ENCODE results near the gene DUSP1.

DNA sequence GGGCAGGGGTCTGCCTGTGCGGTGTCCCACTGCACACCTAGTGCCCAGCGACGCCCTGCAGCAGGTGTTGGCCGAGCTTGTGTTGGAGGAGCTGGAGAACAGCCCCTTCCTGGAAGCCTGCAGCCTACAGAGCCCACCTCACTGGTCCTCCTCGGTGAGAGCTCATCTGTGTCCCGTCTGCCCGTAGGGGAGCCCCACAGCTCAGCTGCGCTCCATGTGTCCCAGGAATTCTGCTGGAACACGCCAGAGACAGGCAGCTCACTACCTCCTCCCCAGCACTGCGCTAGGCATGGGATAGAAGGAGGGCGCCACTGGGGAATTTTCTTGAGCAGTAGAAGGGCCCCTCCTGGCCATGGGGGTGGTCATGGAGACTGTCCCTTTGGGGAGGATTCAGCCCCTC lies 44.0 kb downstream of the DUSP1 start:
- no peak for TF ChIP-seq POLR2AphosphoS5 (IDR thresholded peaks at IDR 0.05; ENCODE audit: low read depth, low read length)
- TF ChIP-seq, protein P1, sequence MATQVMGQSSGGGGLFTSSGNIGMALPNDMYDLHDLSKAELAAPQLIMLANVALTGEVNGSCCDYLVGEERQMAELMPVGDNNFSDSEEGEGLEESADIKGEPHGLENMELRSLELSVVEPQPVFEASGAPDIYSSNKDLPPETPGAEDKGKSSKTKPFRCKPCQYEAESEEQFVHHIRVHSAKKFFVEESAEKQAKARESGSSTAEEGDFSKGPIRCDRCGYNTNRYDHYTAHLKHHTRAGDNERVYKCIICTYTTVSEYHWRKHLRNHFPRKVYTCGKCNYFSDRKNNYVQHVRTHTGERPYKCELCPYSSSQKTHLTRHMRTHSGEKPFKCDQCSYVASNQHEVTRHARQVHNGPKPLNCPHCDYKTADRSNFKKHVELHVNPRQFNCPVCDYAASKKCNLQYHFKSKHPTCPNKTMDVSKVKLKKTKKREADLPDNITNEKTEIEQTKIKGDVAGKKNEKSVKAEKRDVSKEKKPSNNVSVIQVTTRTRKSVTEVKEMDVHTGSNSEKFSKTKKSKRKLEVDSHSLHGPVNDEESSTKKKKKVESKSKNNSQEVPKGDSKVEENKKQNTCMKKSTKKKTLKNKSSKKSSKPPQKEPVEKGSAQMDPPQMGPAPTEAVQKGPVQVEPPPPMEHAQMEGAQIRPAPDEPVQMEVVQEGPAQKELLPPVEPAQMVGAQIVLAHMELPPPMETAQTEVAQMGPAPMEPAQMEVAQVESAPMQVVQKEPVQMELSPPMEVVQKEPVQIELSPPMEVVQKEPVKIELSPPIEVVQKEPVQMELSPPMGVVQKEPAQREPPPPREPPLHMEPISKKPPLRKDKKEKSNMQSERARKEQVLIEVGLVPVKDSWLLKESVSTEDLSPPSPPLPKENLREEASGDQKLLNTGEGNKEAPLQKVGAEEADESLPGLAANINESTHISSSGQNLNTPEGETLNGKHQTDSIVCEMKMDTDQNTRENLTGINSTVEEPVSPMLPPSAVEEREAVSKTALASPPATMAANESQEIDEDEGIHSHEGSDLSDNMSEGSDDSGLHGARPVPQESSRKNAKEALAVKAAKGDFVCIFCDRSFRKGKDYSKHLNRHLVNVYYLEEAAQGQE (IDR thresholded peaks at IDR 0.05; ENCODE audit: insufficient read depth in 1 of 2, low read depth in 2 of 2, low read length in 2 of 2) = no peak
- TF ChIP-seq TAF1 (IDR thresholded peaks at IDR 0.05; ENCODE audit: borderline replicate concordance, insufficient read depth, low read length) = no peak
- no peak for TF ChIP-seq SIN3A (IDR thresholded peaks at IDR 0.05; ENCODE audit: borderline replicate concordance, insufficient read depth, low read length)

All from PFSK-1 (cell line).